ENCODE results near the gene HNRNPUL1. TPM values are rescaled to one million over a fixed set of nuclear protein-coding genes. Genes with fewer than 3 reads are reported as not detected.

Gene HNRNPUL1
- total and polyA plus RNA-seq, 9 of the 15 experiments (the other 6 are each of a cell fraction or from before 2014, with no cell fraction given): 7.3 to 211 (median 85.0) TPM

- peaks cover 11 to 44% of the 10 kb centered on the region in 2 experiments for H3K4me1 ChIP-seq (replicated peaks in 1 of 2; ENCODE audit: control insufficient read depth in 2 of 2, insufficient read depth in 2 of 2, low read length in 2 of 2)
- H3K9me3 ChIP-seq (replicated peaks; ENCODE audit: control insufficient read depth, insufficient read depth, low read depth, low read length): no peaks in the 10 kb centered on the region
- peak; percentile 94 for FAIRE-seq
- intact Hi-C loops (cut with micrococcal nuclease): loop anchor here (5.0 kb wide), 2 partner anchors 44 to 89 kb away; partner anchors contain the start of gene HNRNPUL1
- peaks cover 50% of the 10 kb centered on the region for H3K36me3 ChIP-seq (ENCODE audit: control insufficient read depth, insufficient read depth, low read length)
- no peaks in the 10 kb centered on the region for H3K27me3 ChIP-seq (ENCODE audit: control insufficient read depth in 2 of 2, insufficient read depth in 2 of 2, low read length in 2 of 2)
- CTCF ChIA-PET (ENCODE audit: low intra/inter-chr PET ratio): no interaction called here
- TSS peak; percentile 66 for BruUV-seq (replicated peaks)
- peak overlapping the region; percentile 100 for H3K4me2 ChIP-seq (ENCODE audit: insufficient read depth, low read length)
- H2AFZ ChIP-seq (ENCODE audit: low read depth, low read length): peak overlapping the region; percentile 68; the same call in 1 of the 2 replicates
- peaks cover 17% of the 10 kb centered on the region for H4K20me1 ChIP-seq (replicated peaks; ENCODE audit: control insufficient read depth, insufficient read depth, low read length)
- WGBS (ENCODE audit: insufficient coverage, low coverage, missing lambda C conversion rate): under 1% methylated on average over 16 of the region's 22 CpGs
- peaks cover 77% of the 10 kb centered on the region for H3K79me2 ChIP-seq (ENCODE audit: control insufficient read depth, insufficient read depth, low read length)
- POLR2A ChIA-PET: interaction anchor here (1.1 to 3.1 kb wide), 9 partner anchors 9 to 147 kb away, joined by 3 to 20 read pairs (median 4); partner anchors contain the start of gene B9D2
- peak; percentile 67 to 91 (median 78) for DNase-seq (ENCODE audit: extremely low read depth in 1 of 4, low spot score in 3 of 4)
- peak overlapping the region; percentile 85 to 99 for H3K9ac ChIP-seq (ENCODE audit: insufficient read depth in 1 of 2, low read depth in 2 of 2, low read length in 2 of 2)
- H3K27ac ChIP-seq (ENCODE audit: extremely low read depth, low read depth, low read length): peak overlapping the region; percentile 93
- in situ Hi-C loops (cut with MboI): no loop called here
- H3K4me3 ChIP-seq: peak overlapping the region; percentile 98
- no peaks in the 10 kb centered on the region for H3K9me1 ChIP-seq (ENCODE audit: control insufficient read depth, insufficient read depth, low read length)
- peak; percentile 58 for ATAC-seq
- TF ChIP-seq CHD1 (IDR thresholded peaks at IDR 0.05; ENCODE audit: low read length) (peak; percentile 92), CREM (IDR thresholded peaks at IDR 0.05; ENCODE audit: low read depth) (0 out of 2 replicates have a peak, but pooled peaks have one; percentile 7), MEIS2 (IDR thresholded peaks at IDR 0.05; ENCODE audit: partially characterized antibody) (peak; percentile 4), PKNOX1 (IDR thresholded peaks at IDR 0.05) (peak; percentile 60; the same call in 1 of the 2 replicates), CTBP1 (IDR thresholded peaks at IDR 0.05; ENCODE audit: borderline replicate concordance) (peak; percentile 51; the same call in 1 of the 2 replicates), POLR2AphosphoS5 (IDR thresholded peaks at IDR 0.05; ENCODE audit: control insufficient read depth, insufficient read depth, low read depth, low read length) (peak; percentile 65), ASH1L (IDR thresholded peaks at IDR 0.05; ENCODE audit: borderline replicate concordance, low read depth, partially characterized antibody) (peak; percentile 30), SIX5 (IDR thresholded peaks at IDR 0.05; ENCODE audit: borderline replicate concordance in 1 of 2, insufficient read depth in 1 of 2, low read depth in 1 of 2, low read length in 2 of 2) (no peak), RUNX1 (IDR thresholded peaks at IDR 0.05; ENCODE audit: low read depth) (no peak), DIDO1 (tag; IDR thresholded peaks at IDR 0.05; ENCODE audit: low read depth) (no peak), ZNF589 (CRISPR knock-in tag; IDR thresholded peaks at IDR 0.05; ENCODE audit: low read depth) (no peak), LARP7 (IDR thresholded peaks at IDR 0.05) (peak; percentile 45; the same call in 1 of the 2 replicates), NR0B1 (IDR thresholded peaks at IDR 0.05; ENCODE audit: partially characterized antibody) (no peak)
- TF ChIP-seq, protein P1, sequence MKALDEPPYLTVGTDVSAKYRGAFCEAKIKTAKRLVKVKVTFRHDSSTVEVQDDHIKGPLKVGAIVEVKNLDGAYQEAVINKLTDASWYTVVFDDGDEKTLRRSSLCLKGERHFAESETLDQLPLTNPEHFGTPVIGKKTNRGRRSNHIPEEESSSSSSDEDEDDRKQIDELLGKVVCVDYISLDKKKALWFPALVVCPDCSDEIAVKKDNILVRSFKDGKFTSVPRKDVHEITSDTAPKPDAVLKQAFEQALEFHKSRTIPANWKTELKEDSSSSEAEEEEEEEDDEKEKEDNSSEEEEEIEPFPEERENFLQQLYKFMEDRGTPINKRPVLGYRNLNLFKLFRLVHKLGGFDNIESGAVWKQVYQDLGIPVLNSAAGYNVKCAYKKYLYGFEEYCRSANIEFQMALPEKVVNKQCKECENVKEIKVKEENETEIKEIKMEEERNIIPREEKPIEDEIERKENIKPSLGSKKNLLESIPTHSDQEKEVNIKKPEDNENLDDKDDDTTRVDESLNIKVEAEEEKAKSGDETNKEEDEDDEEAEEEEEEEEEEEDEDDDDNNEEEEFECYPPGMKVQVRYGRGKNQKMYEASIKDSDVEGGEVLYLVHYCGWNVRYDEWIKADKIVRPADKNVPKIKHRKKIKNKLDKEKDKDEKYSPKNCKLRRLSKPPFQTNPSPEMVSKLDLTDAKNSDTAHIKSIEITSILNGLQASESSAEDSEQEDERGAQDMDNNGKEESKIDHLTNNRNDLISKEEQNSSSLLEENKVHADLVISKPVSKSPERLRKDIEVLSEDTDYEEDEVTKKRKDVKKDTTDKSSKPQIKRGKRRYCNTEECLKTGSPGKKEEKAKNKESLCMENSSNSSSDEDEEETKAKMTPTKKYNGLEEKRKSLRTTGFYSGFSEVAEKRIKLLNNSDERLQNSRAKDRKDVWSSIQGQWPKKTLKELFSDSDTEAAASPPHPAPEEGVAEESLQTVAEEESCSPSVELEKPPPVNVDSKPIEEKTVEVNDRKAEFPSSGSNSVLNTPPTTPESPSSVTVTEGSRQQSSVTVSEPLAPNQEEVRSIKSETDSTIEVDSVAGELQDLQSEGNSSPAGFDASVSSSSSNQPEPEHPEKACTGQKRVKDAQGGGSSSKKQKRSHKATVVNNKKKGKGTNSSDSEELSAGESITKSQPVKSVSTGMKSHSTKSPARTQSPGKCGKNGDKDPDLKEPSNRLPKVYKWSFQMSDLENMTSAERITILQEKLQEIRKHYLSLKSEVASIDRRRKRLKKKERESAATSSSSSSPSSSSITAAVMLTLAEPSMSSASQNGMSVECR (CRISPR knock-in tag; IDR thresholded peaks at IDR 0.05): peak; percentile 77
These were observed 86.7 kb downstream of the HNRNPUL1 start for GRCh38 chr19:41350735-41351338.

All from K562 (cell line).